ENCODE results near the gene GPC6.

The GPC6 gene

GRCh38 chr13:93745884-93746283, 519.3 kb downstream of the GPC6 start:
- H2AFZ ChIP-seq (ENCODE audit: low read length) = no peak overlapping the region
- no peaks in the 10 kb centered on the region for H3K4me1 ChIP-seq (ENCODE audit: insufficient read depth, low read length, poor library complexity, severe bottlenecking)
- no peak overlapping the region for H3K4me2 ChIP-seq (ENCODE audit: low read depth, low read length, poor library complexity, severe bottlenecking)
- no peaks in the 10 kb centered on the region for H3K9me2 ChIP-seq (replicated peaks; ENCODE audit: low read depth, low read length)
- H3K9me3 ChIP-seq (ENCODE audit: insufficient read depth, low read depth, low read length) = no peaks in the 10 kb centered on the region
- no peaks in the 10 kb centered on the region for H4K20me1 ChIP-seq (ENCODE audit: insufficient read depth, low read length, poor library complexity, severe bottlenecking)
- H3F3A ChIP-seq (ENCODE audit: low read depth) = no peaks in the 10 kb centered on the region
- TF ChIP-seq EZH2phosphoT487 (IDR thresholded peaks at IDR 0.05; ENCODE audit: borderline replicate concordance) (no peak), CTCF (conservative IDR thresholded peaks at IDR 0.05; ENCODE audit: low read length) (no peak)
- no peak overlapping the region for H3K9ac ChIP-seq (ENCODE audit: low read depth, low read length, poor library complexity, severe bottlenecking)
- no peak overlapping the region for H3K4me3 ChIP-seq (ENCODE audit: low read length, poor library complexity, severe bottlenecking)
- H3K27me3 ChIP-seq (ENCODE audit: insufficient read depth, low read length, poor library complexity, severe bottlenecking) = no peaks in the 10 kb centered on the region
- no peaks in the 10 kb centered on the region for H3K79me2 ChIP-seq (ENCODE audit: insufficient read depth, low read length)
- H3K36me3 ChIP-seq (ENCODE audit: insufficient read depth, low read length) = no peaks in the 10 kb centered on the region

GRCh38 chr13:93746589-93746988, 520.0 kb downstream of the GPC6 start:
- H3K9me3 ChIP-seq (ENCODE audit: insufficient read depth, low read depth, low read length) = no peaks in the 10 kb centered on the region
- H3K9ac ChIP-seq (ENCODE audit: low read depth, low read length, poor library complexity, severe bottlenecking) = no peak overlapping the region
- H3K4me2 ChIP-seq (ENCODE audit: low read depth, low read length, poor library complexity, severe bottlenecking) = no peak overlapping the region
- no peaks in the 10 kb centered on the region for H4K20me1 ChIP-seq (ENCODE audit: insufficient read depth, low read length, poor library complexity, severe bottlenecking)
- no peaks in the 10 kb centered on the region for H3K9me2 ChIP-seq (replicated peaks; ENCODE audit: low read depth, low read length)
- no peak overlapping the region for H3K4me3 ChIP-seq (ENCODE audit: low read length, poor library complexity, severe bottlenecking)
- H2AFZ ChIP-seq (ENCODE audit: low read length) = no peak overlapping the region
- no peaks in the 10 kb centered on the region for H3F3A ChIP-seq (ENCODE audit: low read depth)
- no peaks in the 10 kb centered on the region for H3K4me1 ChIP-seq (ENCODE audit: insufficient read depth, low read length, poor library complexity, severe bottlenecking)
- no peaks in the 10 kb centered on the region for H3K36me3 ChIP-seq (ENCODE audit: insufficient read depth, low read length)
- TF ChIP-seq CTCF (conservative IDR thresholded peaks at IDR 0.05; ENCODE audit: low read length) (no peak), EZH2phosphoT487 (IDR thresholded peaks at IDR 0.05; ENCODE audit: borderline replicate concordance) (no peak)
- no peaks in the 10 kb centered on the region for H3K27me3 ChIP-seq (ENCODE audit: insufficient read depth, low read length, poor library complexity, severe bottlenecking)
- H3K79me2 ChIP-seq (ENCODE audit: insufficient read depth, low read length) = no peaks in the 10 kb centered on the region

- H3K9me3 ChIP-seq (ENCODE audit: insufficient read depth, low read depth, low read length) = no peaks in the 10 kb centered on the region
- H3K9ac ChIP-seq (ENCODE audit: low read depth, low read length, poor library complexity, severe bottlenecking) = no peak overlapping the region
- TF ChIP-seq EZH2phosphoT487 (IDR thresholded peaks at IDR 0.05; ENCODE audit: borderline replicate concordance) (no peak), CTCF (conservative IDR thresholded peaks at IDR 0.05; ENCODE audit: low read length) (no peak)
- H3K36me3 ChIP-seq (ENCODE audit: insufficient read depth, low read length) = no peaks in the 10 kb centered on the region
- H3K4me1 ChIP-seq (ENCODE audit: insufficient read depth, low read length, poor library complexity, severe bottlenecking) = no peaks in the 10 kb centered on the region
- no peaks in the 10 kb centered on the region for H3F3A ChIP-seq (ENCODE audit: low read depth)
- no peaks in the 10 kb centered on the region for H3K27me3 ChIP-seq (ENCODE audit: insufficient read depth, low read length, poor library complexity, severe bottlenecking)
- H2AFZ ChIP-seq (ENCODE audit: low read length) = no peak overlapping the region
- no peak overlapping the region for H3K4me2 ChIP-seq (ENCODE audit: low read depth, low read length, poor library complexity, severe bottlenecking)
- no peaks in the 10 kb centered on the region for H4K20me1 ChIP-seq (ENCODE audit: insufficient read depth, low read length, poor library complexity, severe bottlenecking)
- H3K79me2 ChIP-seq (ENCODE audit: insufficient read depth, low read length) = no peaks in the 10 kb centered on the region
- no peaks in the 10 kb centered on the region for H3K9me2 ChIP-seq (replicated peaks; ENCODE audit: low read depth, low read length)
- no peak overlapping the region for H3K4me3 ChIP-seq (ENCODE audit: low read length, poor library complexity, severe bottlenecking)
Observed at GRCh38 chr13:93750676-93751075, 524.1 kb downstream of the GPC6 start.
